Astrocyte (in vitro differentiated cells and primary cell): Measurements from ENCODE around the gene CCR6. TPM values are rescaled to one million over a fixed set of nuclear protein-coding genes. Genes with fewer than 3 reads are reported as not detected.

Source experiments
- DNase-seq: peaks from one replicate; pipeline ENCODE4 v3.0.0-alpha.2; 2010; ENCODE audit warnings: low read depth
- FAIRE-seq: peaks from 2 replicates; lab custom pipeline; 2011; peaks lifted over from hg19 to GRCh38; lab: Jason Lieb, UNC
- H2AFZ ChIP-seq: 2 replicates; pipeline ENCODE4 v1.6.0; 2012; ENCODE audit warnings: low read depth, low read length, inconsistent platforms
- H3K27ac ChIP-seq: 2 replicates; pipeline ENCODE4 v1.5.1; 2011; ENCODE audit warnings: low read depth, low read length, inconsistent platforms
- H3K27me3 ChIP-seq: 2 replicates; pipeline ENCODE4 v1.6.0; 2011; ENCODE audit warnings: low read length, inconsistent platforms; ENCODE audit not compliant: insufficient read depth
- H3K36me3 ChIP-seq: 2 replicates; pipeline ENCODE4 v1.5.1; 2011; ENCODE audit warnings: low read length, inconsistent platforms; ENCODE audit not compliant: insufficient read depth
- H3K4me1 ChIP-seq: 2 replicates; pipeline ENCODE4 v1.5.1; 2011; ENCODE audit warnings: low read length, inconsistent platforms; ENCODE audit not compliant: insufficient read depth
- H3K4me2 ChIP-seq: 2 replicates; pipeline ENCODE4 v1.6.0; 2012; ENCODE audit warnings: low read length, inconsistent platforms
- H3K4me3 ChIP-seq: 2 replicates; pipeline ENCODE4 v1.5.1; 2011; ENCODE audit warnings: low read depth, mild to moderate bottlenecking, low read length, inconsistent platforms; ENCODE audit not compliant: insufficient read depth
- H3K79me2 ChIP-seq: 2 replicates; pipeline ENCODE4 v1.6.0; 2012; ENCODE audit warnings: mild to moderate bottlenecking, low read length, inconsistent platforms; ENCODE audit not compliant: insufficient read depth
- H3K9ac ChIP-seq: 2 replicates; pipeline ENCODE4 v1.6.0; 2012; ENCODE audit warnings: mild to moderate bottlenecking, low read length, inconsistent platforms
- H3K9me3 ChIP-seq: 2 replicates; pipeline ENCODE4 v1.5.1; 2012; ENCODE audit warnings: low read depth, mild to moderate bottlenecking, low read length, inconsistent platforms; ENCODE audit not compliant: insufficient read depth
- H4K20me1 ChIP-seq: 2 replicates; pipeline ENCODE4 v1.6.0; 2012; ENCODE audit warnings: low read length, inconsistent platforms; ENCODE audit not compliant: insufficient read depth
- H3K27ac Mint-ChIP-seq: one replicate; pipeline ENCODE4 v1.8.0; 2021; ENCODE audit warnings: mild to moderate bottlenecking, mixed read lengths; ENCODE audit not compliant: unreplicated experiment
- H3K27me3 Mint-ChIP-seq: one replicate; pipeline ENCODE4 v1.8.0; 2021; ENCODE audit warnings: low read depth, mixed read lengths; ENCODE audit not compliant: unreplicated experiment
- H3K36me3 Mint-ChIP-seq: one replicate; pipeline ENCODE4 v1.8.0; 2021; ENCODE audit warnings: low read depth, mixed read lengths; ENCODE audit not compliant: unreplicated experiment
- H3K4me1 Mint-ChIP-seq: one replicate; pipeline ENCODE4 v1.8.0; 2021; ENCODE audit warnings: low read depth, mixed read lengths; ENCODE audit not compliant: unreplicated experiment
- H3K4me3 Mint-ChIP-seq: one replicate; pipeline ENCODE4 v1.8.0; 2021; ENCODE audit warnings: mild to moderate bottlenecking, moderate library complexity, mixed read lengths; ENCODE audit not compliant: unreplicated experiment
- H3K9me3 Mint-ChIP-seq: one replicate; pipeline ENCODE4 v1.8.0; 2021; ENCODE audit warnings: mild to moderate bottlenecking, mixed read lengths; ENCODE audit not compliant: unreplicated experiment
- CTCF ChIP-seq: IDR thresholded peaks from 2 replicates; pipeline ENCODE4 v1.5.1; 2011; ENCODE audit warnings: low read depth, mild to moderate bottlenecking, inconsistent platforms, low read length, moderate library complexity; ENCODE audit not compliant: insufficient read depth
- EZH2 ChIP-seq: IDR thresholded peaks from 2 replicates; pipeline ENCODE4 v1.6.1; 2012; ENCODE audit warnings: mild to moderate bottlenecking, low read length, inconsistent platforms; ENCODE audit not compliant: insufficient read depth
- total RNA-seq: library from RNA; stranded (reverse); gene quantifications from 2 replicates; pipeline ENCODE4 v1.2.1, GENCODE V29; 2021

Gene CCR6
- total RNA-seq, 1 donor from 2014 or later = not detected

GRCh38 chr6:167094436-167094819, 28.5 kb upstream of the CCR6 start:
- H4K20me1 ChIP-seq = no peaks in the 10 kb centered on the region
- H3K9ac ChIP-seq = no peak overlapping the region
- no peak overlapping the region for H3K4me2 ChIP-seq
- Mint-ChIP-seq H3K4me1 (peaks cover 12% of the 10 kb centered on the region), H3K36me3 (peaks cover 2% of the 10 kb centered on the region), H3K27ac (peak overlapping the region; percentile 20), H3K4me3 (peak overlapping the region; percentile 37), H3K27me3 (peaks cover 2% of the 10 kb centered on the region), H3K9me3 (peaks cover 5% of the 10 kb centered on the region)
- no peaks in the 10 kb centered on the region for H3K79me2 ChIP-seq
- H3K27me3 ChIP-seq = no peaks in the 10 kb centered on the region
- no peak for TF ChIP-seq CTCF
- TF ChIP-seq EZH2 = no peak
- no peak overlapping the region for H2AFZ ChIP-seq
- no peaks in the 10 kb centered on the region for H3K36me3 ChIP-seq
- no peaks in the 10 kb centered on the region for H3K9me3 ChIP-seq
- peak; percentile 4 for DNase-seq
- no peak for FAIRE-seq
- H3K27ac ChIP-seq = no peak overlapping the region
- H3K4me3 ChIP-seq = no peak overlapping the region
- no peaks in the 10 kb centered on the region for H3K4me1 ChIP-seq

GRCh38 chr6:167094820-167095637, 27.9 kb upstream of the CCR6 start:
- Histone ChIP-seq H3K9ac (no peak overlapping the region), H3K36me3 (no peaks in the 10 kb centered on the region), H3K27ac (no peak overlapping the region), H4K20me1 (no peaks in the 10 kb centered on the region), H2AFZ (no peak overlapping the region), H3K9me3 (no peaks in the 10 kb centered on the region), H3K27me3 (no peaks in the 10 kb centered on the region), H3K4me1 (no peaks in the 10 kb centered on the region), H3K4me3 (no peak overlapping the region), H3K79me2 (no peaks in the 10 kb centered on the region), H3K4me2 (no peak overlapping the region)
- no peak for FAIRE-seq
- TF ChIP-seq CTCF (no peak), EZH2 (no peak)
- Mint-ChIP-seq H3K27me3 (peaks cover 2% of the 10 kb centered on the region), H3K27ac (peak overlapping the region; percentile 20), H3K9me3 (peaks cover 5% of the 10 kb centered on the region), H3K36me3 (peaks cover 2% of the 10 kb centered on the region), H3K4me3 (peak overlapping the region; percentile 37), H3K4me1 (peaks cover 12% of the 10 kb centered on the region)
- DNase-seq = no peak

GRCh38 chr6:167095888-167096287, 27.0 kb upstream of the CCR6 start:
- DNase-seq = no peak
- Histone ChIP-seq H4K20me1 (no peaks in the 10 kb centered on the region), H3K27ac (no peak overlapping the region), H2AFZ (no peak overlapping the region), H3K4me3 (no peak overlapping the region), H3K79me2 (no peaks in the 10 kb centered on the region), H3K9ac (no peak overlapping the region), H3K36me3 (no peaks in the 10 kb centered on the region), H3K4me1 (no peaks in the 10 kb centered on the region), H3K9me3 (no peaks in the 10 kb centered on the region), H3K4me2 (no peak overlapping the region), H3K27me3 (no peaks in the 10 kb centered on the region)
- H3K4me1 Mint-ChIP-seq = peaks cover 12% of the 10 kb centered on the region
- TF ChIP-seq EZH2 (no peak), CTCF (no peak)
- peaks cover 5% of the 10 kb centered on the region for H3K9me3 Mint-ChIP-seq
- no peak overlapping the region for H3K4me3 Mint-ChIP-seq
- FAIRE-seq = no peak
- H3K27me3 Mint-ChIP-seq = peaks cover 2% of the 10 kb centered on the region
- H3K27ac Mint-ChIP-seq = peak overlapping the region; percentile 22
- H3K36me3 Mint-ChIP-seq = peaks cover 2% of the 10 kb centered on the region
